HEK293 (cell line): Measurements from ENCODE around the gene HAAO.

ENCODE experiments used
- BCL11A ChIP-seq: fragments of 450-650 bp; formaldehyde crosslinking; IDR thresholded peaks from 2 replicates; pipeline ENCODE4 v1.5.1; 2016; ENCODE audit warnings: low read depth, missing biosample characterization, missing genetic modification characterization
- BCL6B ChIP-seq: fragments of 450-650 bp; formaldehyde crosslinking; IDR thresholded peaks from 2 replicates; pipeline ENCODE4 v1.5.1; 2017; ENCODE audit warnings: missing biosample characterization, missing genetic modification characterization
- GLIS1 ChIP-seq: fragments of 450-650 bp; formaldehyde crosslinking; IDR thresholded peaks from 2 replicates; pipeline ENCODE4 v1.5.1; 2016; ENCODE audit warnings: missing biosample characterization, missing genetic modification characterization
- HOXC10 ChIP-seq: sonication (generic); formaldehyde crosslinking; IDR thresholded peaks from 2 replicates; pipeline ENCODE4 v1.8.1; 2023; ENCODE audit warnings: mild to moderate bottlenecking, missing genetic modification reagents
- KLF1 ChIP-seq: fragments of 450-650 bp; formaldehyde crosslinking; IDR thresholded peaks from 2 replicates; pipeline ENCODE4 v1.5.1; 2016; ENCODE audit warnings: missing biosample characterization, missing genetic modification characterization
- KLF10 ChIP-seq: fragments of 450-650 bp; IDR thresholded peaks from 2 replicates; pipeline ENCODE4 v1.5.1; 2018; ENCODE audit warnings: missing biosample characterization, mild to moderate bottlenecking, missing genetic modification characterization
- KLF9 ChIP-seq: fragments of 450-650 bp; formaldehyde crosslinking; IDR thresholded peaks from 2 replicates; pipeline ENCODE4 v1.5.1; 2016; ENCODE audit warnings: missing biosample characterization, missing genetic modification characterization, low read depth
- PBX3 ChIP-seq: sonication (generic); formaldehyde crosslinking; IDR thresholded peaks from 2 replicates; pipeline ENCODE4 v1.8.1; 2022; ENCODE audit warnings: mild to moderate bottlenecking, moderate library complexity, missing genetic modification reagents
- PRDM1 ChIP-seq: fragments of 450-650 bp; formaldehyde crosslinking; IDR thresholded peaks from 2 replicates; pipeline ENCODE4; 2016; ENCODE audit warnings: missing biosample characterization, missing genetic modification characterization
- PRDM10 ChIP-seq: fragments of 450-650 bp; formaldehyde crosslinking; IDR thresholded peaks from 2 replicates; pipeline ENCODE4 v1.5.1; 2016; ENCODE audit warnings: missing biosample characterization, missing genetic modification characterization
- REPIN1 ChIP-seq: fragments of 450-650 bp; formaldehyde crosslinking; IDR thresholded peaks from 2 replicates; pipeline ENCODE4 v1.5.1; 2017; ENCODE audit warnings: missing biosample characterization, missing genetic modification characterization, low read depth
- YY1 ChIP-seq: fragments of 450-650 bp; formaldehyde crosslinking; IDR thresholded peaks from 2 replicates; pipeline ENCODE4 v1.5.1; 2018; ENCODE audit warnings: missing biosample characterization, missing genetic modification characterization
- ZBTB8A ChIP-seq: fragments of 450-650 bp; formaldehyde crosslinking; IDR thresholded peaks from 2 replicates; pipeline ENCODE4 v1.5.1; 2016; ENCODE audit warnings: missing biosample characterization, missing genetic modification characterization
- ZNF18 ChIP-seq: fragments of 450-650 bp; formaldehyde crosslinking; IDR thresholded peaks from 2 replicates; pipeline ENCODE4 v1.5.1; 2016; ENCODE audit warnings: missing biosample characterization, missing genetic modification characterization
- ZNF214 ChIP-seq: fragments of 450-650 bp; formaldehyde crosslinking; IDR thresholded peaks from 2 replicates; pipeline ENCODE4 v1.5.1; 2017; ENCODE audit warnings: missing biosample characterization, mild to moderate bottlenecking, missing genetic modification characterization, borderline replicate concordance
- ZNF37A ChIP-seq: fragments of 450-650 bp; IDR thresholded peaks from 2 replicates; pipeline ENCODE4 v1.5.1; 2018; ENCODE audit warnings: missing biosample characterization, missing genetic modification characterization
- ZNF416 ChIP-seq: fragments of 450-650 bp; formaldehyde crosslinking; IDR thresholded peaks from 2 replicates; pipeline ENCODE4 v1.5.1; 2016; ENCODE audit warnings: missing biosample characterization, missing genetic modification characterization
- ZNF426 ChIP-seq: fragments of 450-650 bp; formaldehyde crosslinking; IDR thresholded peaks from 2 replicates; pipeline ENCODE4 v1.5.1; 2017; ENCODE audit warnings: missing biosample characterization, missing genetic modification characterization, mild to moderate bottlenecking, inconsistent platforms, moderate library complexity
- ZNF449 ChIP-seq: fragments of 450-650 bp; formaldehyde crosslinking; IDR thresholded peaks from 2 replicates; pipeline ENCODE4 v1.5.1; 2017; ENCODE audit warnings: missing biosample characterization, mild to moderate bottlenecking, missing genetic modification characterization, moderate library complexity
- ZNF488 ChIP-seq: fragments of 450-650 bp; formaldehyde crosslinking; IDR thresholded peaks from 2 replicates; pipeline ENCODE4 v1.5.1; 2016; ENCODE audit warnings: missing biosample characterization, missing genetic modification characterization
- ZNF549 ChIP-seq: fragments of 450-650 bp; IDR thresholded peaks from 2 replicates; pipeline ENCODE4 v1.5.1; 2018; ENCODE audit warnings: missing biosample characterization, missing genetic modification characterization, mild to moderate bottlenecking, inconsistent platforms, moderate library complexity
- ZNF558 ChIP-seq: fragments of 450-650 bp; formaldehyde crosslinking; IDR thresholded peaks from 2 replicates; pipeline ENCODE4 v1.5.1; 2016; ENCODE audit warnings: missing biosample characterization, missing genetic modification characterization
- ZNF561 ChIP-seq: fragments of 450-650 bp; IDR thresholded peaks from 2 replicates; pipeline ENCODE4 v1.5.1; 2018; ENCODE audit warnings: missing biosample characterization, missing genetic modification characterization, borderline replicate concordance
- ZNF580 ChIP-seq: fragments of 450-650 bp; formaldehyde crosslinking; IDR thresholded peaks from 2 replicates; pipeline ENCODE4 v1.5.1; 2016; ENCODE audit warnings: missing biosample characterization, missing genetic modification characterization
- ZNF585B ChIP-seq: fragments of 450-650 bp; formaldehyde crosslinking; IDR thresholded peaks from 2 replicates; pipeline ENCODE4 v1.5.1; 2016; ENCODE audit warnings: missing biosample characterization, missing genetic modification characterization
- ZNF610 ChIP-seq: fragments of 450-650 bp; formaldehyde crosslinking; IDR thresholded peaks from 2 replicates; pipeline ENCODE4 v1.5.1; 2016; ENCODE audit warnings: missing biosample characterization, missing genetic modification characterization, borderline replicate concordance
- ZNF768 ChIP-seq: fragments of 450-650 bp; formaldehyde crosslinking; IDR thresholded peaks from 2 replicates; pipeline ENCODE4 v1.5.1; 2018; ENCODE audit warnings: missing biosample characterization, mild to moderate bottlenecking, missing genetic modification characterization
- ZSCAN16 ChIP-seq: fragments of 450-650 bp; formaldehyde crosslinking; IDR thresholded peaks from 2 replicates; pipeline ENCODE4 v1.5.1; 2016; ENCODE audit warnings: missing biosample characterization, missing genetic modification characterization
- ZXDB ChIP-seq: fragments of 450-650 bp; formaldehyde crosslinking; IDR thresholded peaks from 2 replicates; pipeline ENCODE4 v1.5.1; 2016; ENCODE audit warnings: missing biosample characterization, missing genetic modification characterization

The HAAO gene

GRCh38 chr2:42810121-42810970 is 18.0 kb upstream of the HAAO start (continued):
- TF ChIP-seq ZNF214 (tag by site-specific recombination) = no peak
- TF ChIP-seq ZNF416 (tag by site-specific recombination) = no peak
- TF ChIP-seq REPIN1 (tag by site-specific recombination) = no peak
- TF ChIP-seq ZBTB8A (tag by site-specific recombination) = peak; percentile 78
- peak; percentile 66; the same call in 1 of the 2 replicates for TF ChIP-seq ZNF558 (tag by site-specific recombination)
- 0 out of 2 replicates have a peak, but pooled peaks have one; percentile 64 for TF ChIP-seq ZNF610 (tag by site-specific recombination)
- no peak for TF ChIP-seq ZNF768
- TF ChIP-seq ZNF18 (tag by site-specific recombination) = no peak
- TF ChIP-seq ZNF488 (tag by site-specific recombination) = no peak
- TF ChIP-seq BCL6B (tag by site-specific recombination) = no peak
- peak; percentile 51; the same call in 1 of the 2 replicates for TF ChIP-seq KLF10 (tag by site-specific recombination)
- TF ChIP-seq ZNF426 (tag by site-specific recombination) = no peak
- TF ChIP-seq ZNF561 = peak; percentile 76
- 0 out of 2 replicates have a peak, but pooled peaks have one; percentile 49 for TF ChIP-seq YY1 (tag by site-specific recombination)
- TF ChIP-seq ZNF580 (tag by site-specific recombination) = peak; percentile 76; the same call in 1 of the 2 replicates
- 0 out of 2 replicates have a peak, but pooled peaks have one; percentile 48 for TF ChIP-seq BCL11A (tag by site-specific recombination)
- TF ChIP-seq GLIS1 = 0 out of 2 replicates have a peak, but pooled peaks have one; percentile 10
- no peak for TF ChIP-seq HOXC10 (CRISPR knock-in tag)
- TF ChIP-seq ZSCAN16 (tag by site-specific recombination) = no peak
- TF ChIP-seq PBX3 (CRISPR knock-in tag) = peak; percentile 83
- TF ChIP-seq ZNF549 (tag by site-specific recombination) = no peak
- TF ChIP-seq PRDM10 (tag by site-specific recombination) = peak; percentile 48
- peak; percentile 30; the same call in 1 of the 2 replicates for TF ChIP-seq KLF9 (tag by site-specific recombination)
- no peak for TF ChIP-seq ZNF37A (tag by site-specific recombination)
- peak; percentile 75 for TF ChIP-seq ZXDB (tag by site-specific recombination)
- TF ChIP-seq KLF1 (tag by site-specific recombination) = no peak
- no peak for TF ChIP-seq ZNF585B (tag by site-specific recombination)
- TF ChIP-seq PRDM1 (tag by site-specific recombination) = no peak
- peak; percentile 42; the same call in 1 of the 2 replicates for TF ChIP-seq ZNF449
